Measurements from ENCODE around the gene RBBP8NL.

RBBP8NL gene

DNA sequence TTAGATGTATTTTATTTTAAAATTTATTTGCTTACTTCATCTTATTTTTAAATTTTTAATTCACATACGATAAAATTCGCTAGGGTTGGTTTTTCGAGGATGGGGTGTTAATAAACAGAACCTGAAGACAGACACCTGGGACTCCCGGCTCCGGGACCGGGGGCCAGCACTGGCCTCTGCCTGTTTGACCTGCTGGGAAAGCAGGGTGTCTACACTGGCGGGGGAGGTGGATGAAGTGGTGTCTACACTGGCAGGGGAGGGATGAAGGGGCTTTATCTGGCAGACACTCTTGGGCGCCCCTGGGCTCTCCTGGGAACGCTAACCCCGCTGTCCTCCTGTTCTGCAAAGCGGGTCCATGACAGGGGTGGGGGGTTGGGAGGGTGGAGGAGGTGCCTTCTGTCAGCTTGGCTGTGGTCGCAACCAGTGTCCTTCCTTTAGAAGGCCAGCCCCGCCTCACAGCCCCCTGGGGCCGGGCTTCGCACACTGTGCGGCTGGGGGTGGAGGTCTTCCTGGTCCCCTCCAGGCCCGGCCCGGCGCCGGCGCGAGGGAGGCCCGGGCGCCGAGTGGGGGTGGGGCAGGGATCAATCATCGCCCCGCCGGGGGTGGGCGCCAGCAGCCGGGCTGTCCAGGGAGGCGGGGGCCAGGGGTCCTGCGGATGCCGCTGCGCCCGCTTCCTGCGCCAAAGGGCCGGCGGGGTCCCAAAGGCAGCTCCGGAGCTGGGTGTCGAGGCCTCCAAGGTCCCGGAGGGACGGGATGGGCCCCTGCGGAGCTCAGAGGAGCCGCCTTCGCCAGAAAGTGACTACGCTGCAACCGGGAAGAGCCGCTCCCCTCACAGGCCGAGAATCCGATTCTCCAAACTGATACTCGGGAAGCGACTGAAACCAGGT, 46.6 kb upstream of the RBBP8NL start:
- TF ChIP-seq NFIC (IDR thresholded peaks at IDR 0.05) (no peak), ZBTB7A (IDR thresholded peaks at IDR 0.05; ENCODE audit: low read depth) (no peak), TCF12 (IDR thresholded peaks at IDR 0.05; ENCODE audit: low read depth) (no peak)
- TF ChIP-seq, protein P1, sequence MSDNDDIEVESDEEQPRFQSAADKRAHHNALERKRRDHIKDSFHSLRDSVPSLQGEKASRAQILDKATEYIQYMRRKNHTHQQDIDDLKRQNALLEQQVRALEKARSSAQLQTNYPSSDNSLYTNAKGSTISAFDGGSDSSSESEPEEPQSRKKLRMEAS (IDR thresholded peaks at IDR 0.05): no peak
- TF ChIP-seq, protein P2, sequence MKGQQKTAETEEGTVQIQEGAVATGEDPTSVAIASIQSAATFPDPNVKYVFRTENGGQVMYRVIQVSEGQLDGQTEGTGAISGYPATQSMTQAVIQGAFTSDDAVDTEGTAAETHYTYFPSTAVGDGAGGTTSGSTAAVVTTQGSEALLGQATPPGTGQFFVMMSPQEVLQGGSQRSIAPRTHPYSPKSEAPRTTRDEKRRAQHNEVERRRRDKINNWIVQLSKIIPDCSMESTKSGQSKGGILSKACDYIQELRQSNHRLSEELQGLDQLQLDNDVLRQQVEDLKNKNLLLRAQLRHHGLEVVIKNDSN (IDR thresholded peaks at IDR 0.05): no peak

DNA sequence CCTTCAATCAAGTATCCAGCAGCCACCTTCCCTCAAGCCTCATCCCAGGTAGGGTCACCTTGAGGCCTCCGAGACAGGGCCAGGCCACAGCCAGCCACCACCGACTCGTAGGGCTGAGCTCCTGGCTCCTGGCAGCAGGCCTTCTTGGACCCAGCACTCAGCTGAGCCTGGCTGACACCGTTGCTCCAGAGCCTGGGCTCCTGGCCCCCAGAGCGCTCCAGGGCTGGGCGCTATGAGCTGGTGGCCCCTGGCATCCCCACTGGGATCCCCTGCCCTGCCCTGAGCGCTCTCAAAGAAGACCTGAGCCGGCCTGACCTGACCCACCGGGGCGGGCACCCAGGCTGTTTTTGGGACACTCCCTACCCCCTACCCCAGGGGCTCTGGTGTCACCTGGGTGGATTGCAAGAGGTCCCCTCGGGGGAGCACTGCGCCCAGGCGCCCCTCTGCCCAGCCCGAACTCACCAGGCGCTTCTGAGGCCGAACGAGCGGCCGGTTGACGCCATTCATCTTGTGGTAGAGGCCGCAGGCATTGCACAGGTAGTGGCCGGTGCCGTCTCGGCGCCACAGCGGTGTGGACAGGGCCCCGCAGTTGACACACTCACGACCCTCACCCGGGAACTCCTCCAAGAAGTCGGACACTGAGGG, 45.7 kb upstream of the RBBP8NL start:
- TF ChIP-seq, protein P2 (IDR thresholded peaks at IDR 0.05): no peak
- TF ChIP-seq CEBPB (IDR thresholded peaks at IDR 0.05) (no peak), TAF1 (IDR thresholded peaks at IDR 0.05; ENCODE audit: low read depth) (no peak), NFIC (IDR thresholded peaks at IDR 0.05) (no peak), TEAD4 (IDR thresholded peaks at IDR 0.05) (no peak), TCF12 (IDR thresholded peaks at IDR 0.05; ENCODE audit: low read depth) (no peak)

DNA sequence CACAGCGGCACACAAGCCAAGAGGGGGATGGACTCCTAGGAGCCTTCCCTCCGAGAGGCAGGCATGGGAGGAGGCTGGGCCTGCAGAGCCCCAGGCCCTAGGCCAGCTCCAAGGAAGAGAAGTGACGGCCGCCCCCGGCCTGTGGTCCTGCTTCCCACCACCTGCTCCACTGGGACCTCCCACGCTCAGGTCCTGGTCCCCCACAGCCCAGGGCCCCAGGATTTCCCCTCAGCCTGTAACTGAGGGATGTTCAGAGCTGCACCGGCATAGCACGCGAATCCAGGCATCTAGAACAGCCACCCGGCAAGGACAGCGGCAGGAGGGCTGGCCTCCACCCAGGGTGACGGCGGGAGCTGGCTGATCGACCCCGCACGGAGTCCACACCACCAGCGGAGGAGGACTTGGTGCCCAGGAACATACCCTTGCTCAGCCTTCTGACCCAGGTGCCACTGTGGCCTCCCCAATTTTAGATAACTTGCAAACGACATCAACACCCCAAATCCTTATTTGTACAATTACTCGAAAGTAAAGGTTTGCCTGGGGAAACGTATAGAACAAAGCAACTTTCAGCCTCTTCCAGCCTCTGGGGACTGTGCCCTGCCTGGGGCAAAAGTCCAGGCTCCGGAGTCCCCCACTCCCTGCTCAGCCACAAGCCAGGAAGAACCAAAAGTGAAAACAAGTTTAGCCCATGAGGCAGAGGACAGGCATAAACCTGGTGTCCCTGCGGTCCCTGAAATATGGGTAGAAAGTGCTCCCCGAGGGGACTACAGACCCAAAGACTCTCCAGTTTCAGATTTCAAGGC, 45.0 kb upstream of the RBBP8NL start:
- TF ChIP-seq EGR1 (IDR thresholded peaks at IDR 0.05): no peak
- no peak for TF ChIP-seq YY1 (IDR thresholded peaks at IDR 0.05; ENCODE audit: low read depth)
- TF ChIP-seq FOXM1 (IDR thresholded peaks at IDR 0.05; ENCODE audit: borderline replicate concordance, low read depth): no peak
- TF ChIP-seq, protein P1 (IDR thresholded peaks at IDR 0.05): no peak
- no peak for TF ChIP-seq NFIC (IDR thresholded peaks at IDR 0.05)
- TF ChIP-seq TEAD4 (IDR thresholded peaks at IDR 0.05): no peak
- no peak for TF ChIP-seq ZBTB7A (IDR thresholded peaks at IDR 0.05; ENCODE audit: low read depth)
- TF ChIP-seq, protein P2 (IDR thresholded peaks at IDR 0.05): no peak
- TF ChIP-seq, protein P3, sequence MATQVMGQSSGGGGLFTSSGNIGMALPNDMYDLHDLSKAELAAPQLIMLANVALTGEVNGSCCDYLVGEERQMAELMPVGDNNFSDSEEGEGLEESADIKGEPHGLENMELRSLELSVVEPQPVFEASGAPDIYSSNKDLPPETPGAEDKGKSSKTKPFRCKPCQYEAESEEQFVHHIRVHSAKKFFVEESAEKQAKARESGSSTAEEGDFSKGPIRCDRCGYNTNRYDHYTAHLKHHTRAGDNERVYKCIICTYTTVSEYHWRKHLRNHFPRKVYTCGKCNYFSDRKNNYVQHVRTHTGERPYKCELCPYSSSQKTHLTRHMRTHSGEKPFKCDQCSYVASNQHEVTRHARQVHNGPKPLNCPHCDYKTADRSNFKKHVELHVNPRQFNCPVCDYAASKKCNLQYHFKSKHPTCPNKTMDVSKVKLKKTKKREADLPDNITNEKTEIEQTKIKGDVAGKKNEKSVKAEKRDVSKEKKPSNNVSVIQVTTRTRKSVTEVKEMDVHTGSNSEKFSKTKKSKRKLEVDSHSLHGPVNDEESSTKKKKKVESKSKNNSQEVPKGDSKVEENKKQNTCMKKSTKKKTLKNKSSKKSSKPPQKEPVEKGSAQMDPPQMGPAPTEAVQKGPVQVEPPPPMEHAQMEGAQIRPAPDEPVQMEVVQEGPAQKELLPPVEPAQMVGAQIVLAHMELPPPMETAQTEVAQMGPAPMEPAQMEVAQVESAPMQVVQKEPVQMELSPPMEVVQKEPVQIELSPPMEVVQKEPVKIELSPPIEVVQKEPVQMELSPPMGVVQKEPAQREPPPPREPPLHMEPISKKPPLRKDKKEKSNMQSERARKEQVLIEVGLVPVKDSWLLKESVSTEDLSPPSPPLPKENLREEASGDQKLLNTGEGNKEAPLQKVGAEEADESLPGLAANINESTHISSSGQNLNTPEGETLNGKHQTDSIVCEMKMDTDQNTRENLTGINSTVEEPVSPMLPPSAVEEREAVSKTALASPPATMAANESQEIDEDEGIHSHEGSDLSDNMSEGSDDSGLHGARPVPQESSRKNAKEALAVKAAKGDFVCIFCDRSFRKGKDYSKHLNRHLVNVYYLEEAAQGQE (IDR thresholded peaks at IDR 0.05; ENCODE audit: low read depth): no peak
- no peak for TF ChIP-seq TAF1 (IDR thresholded peaks at IDR 0.05; ENCODE audit: low read depth)
- TF ChIP-seq RAD21 (IDR thresholded peaks at IDR 0.05; ENCODE audit: low read depth): no peak
- TF ChIP-seq CEBPB (IDR thresholded peaks at IDR 0.05): no peak
- no peak for TF ChIP-seq TCF12 (IDR thresholded peaks at IDR 0.05; ENCODE audit: low read depth)
- TF ChIP-seq EP300 (IDR thresholded peaks at IDR 0.05; ENCODE audit: borderline replicate concordance): no peak
- no peak for TF ChIP-seq CREB1 (IDR thresholded peaks at IDR 0.05; ENCODE audit: low read depth)

DNA sequence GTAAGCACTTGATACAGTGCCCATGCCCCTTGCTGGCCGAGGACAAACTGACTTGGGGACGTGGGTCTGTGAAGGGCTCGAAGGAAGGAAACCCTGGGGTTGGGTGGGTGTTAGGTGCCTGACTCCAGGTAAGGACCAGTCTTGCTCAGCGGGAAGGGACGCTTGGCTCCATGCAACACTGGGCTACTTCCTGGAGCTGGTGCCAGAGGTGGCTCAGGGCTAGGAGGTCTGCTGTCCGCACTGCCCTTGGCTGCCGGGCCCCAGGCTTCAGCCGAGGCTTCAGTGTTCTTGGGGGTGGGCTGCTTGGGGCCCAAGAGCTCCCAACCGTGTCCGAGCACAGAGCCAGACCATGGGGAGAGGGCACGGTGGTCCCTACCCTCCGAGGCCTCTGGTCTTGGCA, 43.1 kb upstream of the RBBP8NL start:
- TF ChIP-seq EGR1 (IDR thresholded peaks at IDR 0.05): no peak
- TF ChIP-seq ZBTB7A (IDR thresholded peaks at IDR 0.05; ENCODE audit: low read depth): no peak
- TF ChIP-seq CREB1 (IDR thresholded peaks at IDR 0.05; ENCODE audit: low read depth): no peak
- TF ChIP-seq, protein P2 (IDR thresholded peaks at IDR 0.05): no peak
- TF ChIP-seq TAF1 (IDR thresholded peaks at IDR 0.05; ENCODE audit: low read depth): no peak
- TF ChIP-seq CEBPB (IDR thresholded peaks at IDR 0.05): no peak
- TF ChIP-seq TEAD4 (IDR thresholded peaks at IDR 0.05): no peak
- TF ChIP-seq TCF12 (IDR thresholded peaks at IDR 0.05; ENCODE audit: low read depth): no peak
- no peak for TF ChIP-seq EP300 (IDR thresholded peaks at IDR 0.05; ENCODE audit: borderline replicate concordance)
- TF ChIP-seq, protein P3 (IDR thresholded peaks at IDR 0.05; ENCODE audit: low read depth): no peak

All from Ishikawa (cell line).